Measurements from ENCODE around the gene KLK10.

KLK10 gene, protein sequence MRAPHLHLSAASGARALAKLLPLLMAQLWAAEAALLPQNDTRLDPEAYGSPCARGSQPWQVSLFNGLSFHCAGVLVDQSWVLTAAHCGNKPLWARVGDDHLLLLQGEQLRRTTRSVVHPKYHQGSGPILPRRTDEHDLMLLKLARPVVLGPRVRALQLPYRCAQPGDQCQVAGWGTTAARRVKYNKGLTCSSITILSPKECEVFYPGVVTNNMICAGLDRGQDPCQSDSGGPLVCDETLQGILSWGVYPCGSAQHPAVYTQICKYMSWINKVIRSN

DNA sequence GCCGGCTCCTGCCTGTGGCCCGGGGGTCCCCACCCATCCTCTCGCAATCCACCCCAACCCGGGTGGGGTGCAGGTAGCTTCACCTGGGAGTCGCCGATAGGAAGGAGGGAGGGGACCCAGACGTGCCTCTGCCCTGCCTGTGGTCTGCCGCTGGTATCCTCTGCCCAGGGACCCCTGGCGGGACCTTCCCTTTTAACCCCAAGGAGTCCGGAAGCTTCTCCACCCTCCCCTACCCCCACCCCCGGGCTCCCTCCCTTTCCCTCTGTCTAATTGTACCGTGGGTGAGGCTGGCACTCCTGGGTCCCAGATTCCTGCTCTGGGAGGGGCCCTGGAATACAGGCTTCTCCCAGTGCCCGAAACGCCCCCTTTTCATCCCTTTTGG is at the start of gene KLK10:
Gene KLK10 (minus strand): TSS at position 166 of the 382 bp plus-strand sequence. CDS start 579 bp downstream, outside the sequence.
- DNase-seq: no peak

DNA sequence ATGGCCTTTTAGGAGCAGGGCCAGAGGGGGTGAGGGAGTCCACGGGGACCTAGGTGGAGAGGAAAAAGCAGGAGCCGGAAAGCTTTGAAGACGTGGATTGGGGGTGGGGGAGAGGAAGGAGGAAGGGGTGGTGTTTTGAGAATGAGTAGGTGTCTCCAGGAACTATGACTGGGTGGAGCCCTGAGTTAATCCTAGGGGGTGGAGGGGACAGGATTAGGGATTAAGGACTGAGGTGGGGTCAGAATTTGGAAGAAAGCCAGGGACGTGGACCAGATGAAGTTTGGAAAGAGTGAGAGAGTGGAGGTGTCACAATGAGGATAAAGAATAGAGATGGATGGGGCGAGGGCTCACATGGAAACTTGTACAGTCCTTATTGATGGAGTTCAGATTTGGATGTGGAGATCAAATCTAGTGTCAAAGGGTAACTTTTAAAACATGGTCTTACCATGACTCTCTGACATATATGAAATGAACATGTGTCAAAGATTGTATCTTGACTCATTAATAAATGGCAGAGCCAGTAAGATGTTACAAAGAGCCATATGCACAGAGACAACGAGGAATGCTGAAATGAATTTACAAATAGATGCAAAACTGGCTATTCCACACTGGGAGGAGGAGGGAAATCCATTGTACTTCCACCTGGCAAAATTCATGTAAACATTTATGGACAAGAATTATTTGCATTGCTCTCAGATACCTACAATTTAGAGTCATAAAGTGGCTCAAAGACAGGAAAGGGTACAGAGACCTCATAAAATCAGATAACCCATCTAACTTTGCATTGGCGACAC is 47.1 kb upstream of the KLK10 start:
- no peak for DNase-seq

DNA sequence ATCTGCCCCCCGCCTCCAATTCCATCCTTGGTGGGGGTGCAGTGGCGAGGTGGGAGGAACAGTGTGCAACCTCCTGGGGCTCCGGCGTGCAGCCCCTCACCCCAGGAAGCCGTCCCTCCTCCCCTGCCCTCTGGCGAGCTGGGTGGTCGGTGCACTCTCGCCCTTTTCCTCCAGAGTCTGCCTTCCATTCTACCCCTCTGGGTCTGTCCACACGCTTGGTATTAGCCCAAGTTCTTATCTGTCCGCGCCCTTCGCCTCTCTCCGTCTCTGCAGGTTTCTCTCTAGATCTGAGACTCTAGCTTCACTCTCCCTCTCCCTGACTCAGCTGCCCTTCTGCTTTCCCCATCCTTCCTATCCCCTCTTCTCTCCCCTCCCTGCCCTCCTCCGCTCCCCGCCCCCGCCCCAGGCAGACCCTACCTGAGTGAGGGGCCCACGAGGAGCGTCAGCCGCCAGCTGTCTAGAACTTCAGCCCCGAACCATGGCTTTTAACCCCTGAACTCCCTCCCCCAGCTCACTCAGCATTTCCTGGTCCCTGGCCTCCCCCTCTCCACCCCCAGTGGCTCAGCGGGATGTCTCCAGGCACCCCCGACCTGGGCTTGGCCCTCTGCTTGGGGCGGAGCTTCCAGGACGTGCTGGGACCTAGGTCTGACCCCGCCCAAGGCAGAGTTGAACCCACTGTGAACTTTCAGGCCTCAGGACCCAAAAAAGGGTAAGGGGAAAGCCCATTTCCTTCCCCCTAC is 45.9 kb upstream of the KLK10 start:
- DNase-seq: no peak

DNA sequence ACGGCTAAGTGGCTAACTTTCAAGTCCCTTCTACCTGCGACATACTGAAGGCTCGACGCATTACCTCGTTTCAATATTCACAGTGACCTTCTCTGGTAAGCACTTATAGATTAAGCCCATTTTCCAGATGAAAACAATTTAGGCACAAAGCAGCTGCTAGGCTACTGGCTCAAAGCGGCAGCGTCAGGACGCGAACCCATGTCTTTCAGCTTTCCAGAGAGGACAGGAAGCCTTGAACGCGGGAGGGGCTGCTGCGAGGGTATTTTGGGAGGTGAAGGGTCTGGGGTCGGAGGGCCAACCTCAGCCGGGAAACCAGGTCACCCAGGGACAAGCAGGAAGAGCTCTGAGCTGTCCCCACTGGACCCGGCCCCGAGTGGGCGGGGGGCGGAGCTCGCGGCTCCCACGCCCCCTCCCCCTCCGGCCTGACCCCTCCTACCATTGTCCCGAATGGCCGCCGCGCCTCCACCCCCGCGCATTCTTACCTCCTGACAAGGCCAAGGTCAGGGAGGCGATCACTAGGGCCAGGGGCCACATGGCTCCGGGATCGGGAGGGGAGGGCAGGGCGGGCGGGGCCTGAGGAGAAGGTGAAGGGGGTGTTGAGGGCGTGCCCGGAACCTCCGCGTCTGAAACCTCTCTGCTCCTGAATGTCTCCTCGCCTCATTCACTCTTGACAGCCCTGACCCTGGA is 45.2 kb upstream of the KLK10 start, which contains the start of gene KLK13:
Gene KLK13 (minus strand): TSS at position 559 of the 687 bp plus-strand sequence. CDS start 25 bp downstream, at position 534.
- no peak for DNase-seq

DNA sequence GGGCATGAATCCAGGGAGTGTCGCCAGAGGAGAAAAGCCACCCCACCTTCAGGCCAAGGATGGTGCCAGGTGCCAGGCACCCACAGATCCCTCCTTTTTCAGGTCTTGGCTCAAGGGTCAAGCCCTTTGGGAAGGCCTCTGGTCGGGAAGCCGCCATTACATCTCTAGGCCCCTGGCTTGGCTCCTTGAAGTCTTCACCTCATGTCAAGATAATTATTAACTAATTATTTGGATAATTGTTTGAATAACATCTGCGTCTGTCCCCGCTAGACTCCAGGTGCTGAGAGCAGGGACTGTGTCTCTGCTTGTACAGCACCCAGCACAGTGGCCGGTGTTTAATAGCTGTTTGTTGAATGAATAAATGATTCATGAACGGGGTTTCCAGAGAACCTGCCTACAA is 44.2 kb upstream of the KLK10 start:
- no peak for DNase-seq

GRCh38 chr19:51060973-51061372 is 41.5 kb upstream of the KLK10 start:
- DNase-seq: no peak

- DNase-seq: no peak
Measured at GRCh38 chr19:51060336-51060735, 40.8 kb upstream of the KLK10 start.

DNA sequence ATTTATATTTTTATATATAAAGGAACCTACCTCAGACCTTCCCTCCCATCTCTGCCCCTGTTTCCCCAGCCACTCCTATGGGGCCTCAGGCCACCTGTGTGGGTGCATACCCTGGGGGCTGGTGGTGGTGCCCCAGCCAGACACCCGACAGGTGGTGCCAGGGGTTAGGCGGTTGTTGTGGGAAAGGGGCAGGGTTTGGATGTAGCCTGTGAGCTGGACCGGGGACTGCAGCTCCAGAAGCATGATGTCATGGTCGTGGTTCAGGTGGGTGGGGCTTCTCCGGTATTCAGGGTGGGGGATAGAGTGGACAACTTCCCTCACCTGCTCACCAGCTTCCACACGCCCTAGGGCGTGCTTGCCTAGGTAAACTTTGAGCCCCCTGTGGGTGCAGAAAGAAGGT is 40.2 kb upstream of the KLK10 start:
- DNase-seq: no peak

GRCh38 chr19:51055866-51056265 is 36.4 kb upstream of the KLK10 start:
- no peak for DNase-seq

DNA sequence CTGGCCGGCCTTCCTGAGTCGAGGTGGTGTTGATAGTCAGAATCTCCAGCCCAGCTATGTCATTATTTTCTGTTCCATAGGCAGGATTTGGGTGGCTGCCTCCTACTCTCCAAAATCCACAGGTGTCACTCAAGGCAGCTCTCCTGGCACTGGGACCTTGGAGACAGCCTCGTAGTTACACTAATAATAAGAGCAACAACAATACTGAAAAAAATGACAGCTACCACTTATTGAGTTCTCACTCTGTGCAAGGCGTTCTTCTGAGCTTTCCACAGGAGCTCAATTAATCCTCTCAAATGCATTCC is 27.5 kb upstream of the KLK10 start:
- no peak for DNase-seq

DNA sequence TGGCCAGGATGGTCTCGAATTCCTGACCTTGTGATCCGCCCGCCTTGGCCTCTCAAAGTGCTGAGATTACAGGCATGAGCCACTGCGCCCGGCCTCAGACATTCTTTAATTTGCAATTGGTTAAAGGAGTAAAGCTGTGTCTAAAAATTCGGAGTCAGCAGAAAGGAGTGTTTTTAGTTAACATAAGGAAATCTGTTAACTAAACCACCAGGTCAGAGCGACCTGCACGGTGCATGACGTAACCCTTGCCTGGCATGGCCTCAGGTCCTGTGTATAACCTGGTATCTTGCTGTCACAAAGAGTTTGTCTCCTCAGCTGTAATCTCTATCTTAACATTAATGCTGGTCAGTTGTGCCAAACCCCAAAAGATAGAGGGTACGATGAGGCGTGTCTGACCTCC is 24.8 kb upstream of the KLK10 start:
- no peak for DNase-seq

DNA sequence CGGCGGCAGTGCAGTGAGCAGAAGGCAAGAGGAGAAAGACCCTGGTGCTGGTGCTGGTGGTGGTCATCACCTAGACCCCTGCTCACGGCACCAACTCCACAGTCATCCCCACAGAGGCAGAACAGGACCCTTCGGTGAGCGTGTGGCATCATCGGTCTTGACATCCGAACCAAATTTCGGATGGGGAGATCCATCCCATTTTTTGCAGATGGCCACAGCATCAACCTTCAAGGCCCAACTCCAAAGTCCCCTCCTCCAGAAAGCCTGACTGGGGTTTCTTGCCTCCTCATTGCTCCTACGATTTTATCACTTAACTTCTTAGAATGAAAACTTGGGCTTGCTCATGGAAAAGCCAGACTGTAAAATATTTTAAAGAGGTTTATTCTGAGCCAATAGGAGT is 24.0 kb upstream of the KLK10 start:
- DNase-seq: no peak

GRCh38 chr19:51040151-51040550 is 20.6 kb upstream of the KLK10 start:
- no peak for DNase-seq

DNA sequence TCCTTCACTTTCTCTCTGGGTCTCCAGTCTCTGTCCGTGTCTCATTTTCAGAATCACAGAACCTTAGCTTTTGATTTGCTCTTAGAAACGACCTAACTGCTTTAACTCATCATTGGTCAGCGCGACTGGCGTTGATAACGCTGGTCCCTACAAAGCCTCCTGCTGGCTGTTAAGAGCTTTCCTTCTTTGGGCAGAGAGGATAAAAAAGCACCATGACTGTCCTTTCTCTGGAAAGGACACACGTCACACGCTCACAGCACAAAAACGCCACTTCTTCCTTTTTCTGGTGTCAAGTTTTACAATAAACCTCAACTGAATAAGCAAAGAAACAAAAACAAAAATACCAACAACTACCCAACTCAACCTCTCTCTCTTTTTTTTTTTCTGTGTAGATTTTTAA is 17.0 kb upstream of the KLK10 start:
- DNase-seq: no peak

DNA sequence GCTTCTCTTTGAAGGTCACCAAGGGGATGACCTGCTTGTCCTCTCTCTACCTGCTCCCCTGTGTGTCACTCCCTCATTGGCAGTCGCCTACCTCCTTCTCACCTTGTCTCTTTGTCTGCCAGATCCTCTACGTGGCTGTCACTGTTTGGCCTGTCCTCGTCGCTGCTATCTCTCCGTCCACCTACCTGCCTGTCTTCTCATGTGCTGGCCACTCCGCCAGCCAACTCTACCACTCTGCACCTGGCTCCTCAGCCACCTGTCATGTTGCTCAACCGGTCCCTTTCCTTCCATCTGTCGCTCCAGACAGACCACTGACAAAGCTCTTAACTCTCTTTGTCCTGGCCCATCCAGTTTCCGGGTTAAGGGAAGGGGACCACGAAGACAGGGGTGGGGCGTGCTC is 15.2 kb upstream of the KLK10 start, which contains the start of gene KLK12:
Gene KLK12 (minus strand): TSS at position 299 of the 400 bp plus-strand sequence. CDS start 381 bp downstream, outside the sequence.
- no peak for DNase-seq

DNA sequence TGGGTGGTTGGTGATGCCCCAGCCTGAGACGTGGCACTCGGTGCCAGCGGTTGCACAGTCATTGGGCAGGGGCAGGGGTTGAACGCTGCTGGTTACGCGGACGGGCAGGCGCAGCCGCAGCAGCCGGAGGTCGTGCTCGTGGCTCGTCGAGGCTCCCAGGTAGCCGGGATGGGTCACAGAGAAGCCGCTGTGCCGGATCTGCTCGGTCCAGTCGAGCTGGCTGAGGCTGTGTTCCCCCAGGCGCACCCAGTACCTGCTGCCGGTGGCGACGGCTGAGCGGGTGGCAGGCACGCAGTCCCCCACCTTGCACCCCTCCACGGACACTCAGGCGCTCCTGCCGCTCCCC is 12.3 kb upstream of the KLK10 start:
- DNase-seq: no peak

DNA sequence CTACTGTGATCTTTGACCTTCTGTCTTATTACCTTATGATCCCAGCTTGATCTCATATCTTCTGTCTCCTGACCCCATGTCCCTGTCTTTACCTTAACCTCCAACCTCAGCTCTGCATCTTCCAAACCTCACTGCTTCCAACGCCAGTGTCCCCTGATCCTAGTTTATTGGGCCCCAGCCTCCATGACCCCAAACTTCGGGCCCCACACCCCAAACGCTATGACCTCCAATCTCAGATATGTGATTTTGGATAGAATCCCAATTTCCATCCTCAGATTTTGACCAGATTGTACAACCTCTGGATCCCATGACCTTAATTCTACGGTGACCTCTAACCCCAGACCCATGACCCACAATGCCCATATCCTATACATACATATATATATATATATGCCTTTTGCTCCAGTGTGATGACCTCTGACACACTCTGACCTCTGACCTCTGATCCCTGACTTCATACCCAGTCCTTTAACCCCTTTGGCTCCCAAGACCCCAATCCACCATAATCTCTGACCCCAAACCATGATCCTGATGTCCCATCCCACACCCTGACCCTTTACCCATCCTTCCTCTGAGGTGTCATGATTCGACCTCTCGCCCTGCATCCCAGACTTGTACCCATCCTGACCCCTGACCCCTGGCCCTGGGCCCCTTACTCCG is 11.8 kb upstream of the KLK10 start:
- no peak for DNase-seq

GRCh38 chr19:51030631-51031030 is 11.1 kb upstream of the KLK10 start:
- DNase-seq: no peak

DNA sequence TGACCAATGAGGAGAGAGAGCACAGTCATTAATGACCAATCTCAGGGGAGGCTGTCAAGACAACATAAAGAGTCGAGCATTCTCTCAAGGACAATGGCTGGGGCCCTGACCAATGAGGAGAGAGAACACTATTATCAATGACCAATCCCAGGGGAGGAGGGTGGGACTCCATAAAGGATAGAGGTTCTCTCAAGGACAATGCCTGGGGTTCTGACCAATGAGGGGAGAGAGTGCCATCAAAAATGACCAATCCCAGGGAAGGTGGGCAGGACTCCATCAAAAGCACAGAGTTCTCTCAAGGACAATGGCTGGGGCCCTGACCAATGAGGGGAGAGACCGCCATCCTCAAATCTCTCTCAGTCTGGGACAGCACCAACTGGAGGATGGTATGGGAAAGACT is 10.2 kb upstream of the KLK10 start:
- no peak for DNase-seq

DNA sequence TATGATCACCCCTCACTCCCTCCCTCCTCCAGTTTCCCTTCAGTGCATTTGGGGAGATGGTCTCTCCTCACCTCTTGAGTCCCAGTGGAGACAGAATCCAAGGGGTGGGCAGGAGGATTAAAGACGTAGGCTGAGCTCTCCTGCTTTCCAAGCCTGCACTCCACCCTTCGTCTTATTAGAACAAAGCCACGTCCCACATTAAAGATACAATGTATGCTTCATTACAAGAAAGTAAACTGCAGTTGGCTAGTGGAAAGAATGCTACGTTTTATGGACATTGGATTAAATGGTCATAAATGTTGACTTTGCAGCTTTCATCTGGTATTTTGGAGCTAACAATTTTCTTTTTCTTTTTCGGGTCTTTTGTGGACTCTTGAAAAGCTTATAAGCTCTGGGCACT is 8.4 kb upstream of the KLK10 start:
- no peak for DNase-seq

DNA sequence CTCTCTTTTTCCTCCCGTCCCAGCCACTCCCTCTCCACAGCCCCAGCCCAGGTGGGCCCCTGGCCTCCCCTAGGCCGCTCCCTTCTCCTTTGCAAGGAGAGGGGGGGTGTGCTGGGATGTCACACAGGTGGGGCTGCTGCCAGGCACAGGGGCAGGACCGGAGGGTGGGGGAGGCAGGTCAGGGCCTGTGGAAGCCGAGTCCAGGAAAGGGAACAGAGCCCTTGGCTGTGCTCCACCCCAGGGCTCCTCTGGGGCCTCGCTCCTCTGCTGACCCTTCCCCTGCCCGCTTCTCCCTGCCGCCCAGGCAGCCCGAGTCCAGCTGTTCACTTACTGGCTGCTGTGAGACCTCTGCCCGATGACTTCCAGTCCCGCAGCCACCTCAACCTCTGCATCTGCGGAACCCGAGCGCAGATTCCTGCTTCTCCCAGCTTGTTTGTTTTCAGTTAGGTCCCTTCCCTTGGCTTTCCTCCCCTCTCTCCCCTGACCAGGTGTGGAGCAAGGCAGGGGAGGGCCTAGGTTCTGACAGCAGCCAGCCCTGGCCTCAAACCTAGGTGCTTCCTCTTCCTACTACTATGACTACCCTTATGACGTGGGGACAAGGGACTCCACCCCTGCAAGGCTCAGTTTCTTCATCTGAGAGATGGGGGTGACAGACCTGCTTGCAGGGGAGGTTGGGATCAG is 7.8 kb upstream of the KLK10 start:
- no peak for DNase-seq

GRCh38 chr19:51026554-51026831 is 7.0 kb upstream of the KLK10 start, which contains the start of gene KLK11:
Gene KLK11, minus strand, starts transcription at chr19:51026616. Its CDS starts 985 bp downstream, at chr19:51025631.
- DNase-seq: peak; percentile 50

Measured in NCI-H1105 (cell line).